ENCODE measurements around the gene CYP1A2. TPM values are rescaled to one million over a fixed set of nuclear protein-coding genes. Genes with fewer than 3 reads are reported as not detected.
"Not testable (repeated sequence)": the region's sequence is repeated elsewhere in the genome, so short reads cannot be mapped to it uniquely, and the experiment has no call there.

CYP1A2 gene
- total RNA-seq, 2 experiments from 2014 or later: not detected

DNA sequence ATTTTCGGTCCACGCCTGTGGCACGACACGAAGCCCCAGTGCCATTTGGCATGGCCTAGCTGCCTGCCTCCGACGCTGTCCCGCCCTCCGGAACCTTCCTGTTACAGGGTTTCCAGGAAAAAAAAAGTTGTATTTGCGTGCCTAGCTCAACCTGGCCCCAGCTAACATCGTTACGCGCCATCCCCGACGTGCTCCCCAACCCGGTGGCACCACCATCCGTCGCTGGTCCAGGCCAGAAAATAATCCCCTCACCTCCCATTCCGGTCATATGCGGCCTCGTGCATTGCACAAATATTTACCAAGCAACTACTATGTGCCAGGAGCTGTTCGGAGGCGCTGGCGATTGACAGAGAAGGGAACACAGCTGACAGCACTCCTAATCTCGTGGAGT, 21.9 kb upstream of the CYP1A2 start:
- Mint-ChIP-seq H3K27me3 (peaks cover 29% of the 10 kb centered on the region), H3K9me3 (ENCODE audit: low read depth) (no peaks in the 10 kb centered on the region), H3K36me3 (no peaks in the 10 kb centered on the region), H3K27ac (peak overlapping the region; percentile 76), H3K4me1 (peaks cover 13% of the 10 kb centered on the region), H3K4me3 (peak overlapping the region; percentile 67)
- CTCF ChIA-PET: interaction anchor here (1.3 to 2.2 kb wide), 5 partner anchors 15 to 86 kb away, joined by 3 to 7 read pairs (median 3); no protein-coding TSS in a partner anchor
- DNase-seq (peak; percentile 55), ATAC-seq (peak; percentile 4)

DNA sequence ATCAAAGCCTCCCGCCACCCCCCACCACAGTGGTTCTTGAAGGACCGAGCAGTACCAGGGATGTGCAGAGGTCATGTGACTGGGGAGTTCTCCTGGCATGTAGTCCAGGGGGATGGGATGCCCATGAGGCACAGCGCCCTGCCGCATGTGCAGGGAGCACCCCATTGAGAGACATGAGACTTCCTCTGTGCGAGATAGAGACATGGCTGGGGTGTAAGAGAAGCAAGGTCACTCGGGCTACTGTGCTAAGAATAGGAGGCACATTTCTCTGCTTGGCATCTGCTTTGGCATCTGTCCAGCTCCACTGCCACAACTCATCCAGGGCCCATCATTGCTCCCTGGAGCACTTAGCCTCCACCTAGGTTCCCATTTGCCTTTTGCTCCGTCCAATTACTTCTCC, 20.9 kb upstream of the CYP1A2 start:
- CTCF ChIA-PET: interaction anchor here (1.0 kb wide), 1 partner anchor 43 kb away, joined by 3 read pairs; no protein-coding TSS in a partner anchor
- peak overlapping the region; percentile 25 for H3K27ac Mint-ChIP-seq

DNA sequence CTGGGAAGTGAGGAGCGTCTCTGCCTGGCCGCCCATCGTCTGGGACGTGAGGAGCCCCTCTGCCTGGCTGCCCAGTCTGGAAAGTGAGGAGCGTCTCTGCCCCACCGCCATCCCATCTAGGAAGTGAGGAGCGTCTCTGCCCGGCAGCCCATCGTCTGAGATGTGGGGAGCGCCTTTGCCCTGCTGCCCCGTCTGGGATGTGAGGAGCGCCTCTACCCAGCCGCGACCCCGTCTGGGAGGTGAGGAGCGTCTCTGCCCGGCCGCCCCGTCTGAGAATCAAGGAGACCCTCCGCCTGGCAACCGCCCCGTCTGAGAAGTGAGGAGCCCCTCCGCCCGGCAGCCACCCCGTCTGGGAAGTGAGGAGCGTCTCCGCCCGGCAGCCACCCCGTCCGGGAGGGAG, 19.9 kb upstream of the CYP1A2 start:
- CTCF ChIA-PET, H3K27ac Mint-ChIP-seq: not testable (repeated sequence)

More for the DNA sequence above, 20.9 kb upstream of the CYP1A2 start:
- Mint-ChIP-seq H3K4me3 (no peak overlapping the region), H3K4me1 (peaks cover 13% of the 10 kb centered on the region), H3K9me3 (ENCODE audit: low read depth) (no peaks in the 10 kb centered on the region), H3K27me3 (peaks cover 34% of the 10 kb centered on the region), H3K36me3 (no peaks in the 10 kb centered on the region)
- ATAC-seq: no peak
- DNase-seq: no peak

DNA sequence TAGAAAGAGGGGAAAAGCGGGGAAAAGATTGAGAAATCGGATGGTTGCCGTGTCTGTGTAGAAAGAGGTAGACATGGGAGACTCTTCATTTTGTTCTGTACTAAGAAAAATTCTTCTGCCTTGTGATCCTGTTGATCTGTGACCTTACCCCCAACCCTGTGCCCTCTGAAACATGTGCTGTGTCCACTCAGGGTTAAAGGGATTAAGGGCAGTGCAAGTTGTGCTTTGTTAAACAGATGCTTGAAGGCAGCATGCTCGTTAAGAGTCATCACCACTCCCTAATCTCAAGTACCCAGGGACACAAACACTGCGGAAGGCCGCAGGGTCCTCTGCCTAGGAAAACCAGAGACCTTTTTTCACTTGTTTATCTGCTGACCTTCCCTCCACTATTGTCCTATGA, 19.3 kb upstream of the CYP1A2 start:
- H3K9me3 Mint-ChIP-seq (ENCODE audit: low read depth); ATAC-seq; DNase-seq; H3K27ac Mint-ChIP-seq; H3K4me3 Mint-ChIP-seq; H3K36me3 Mint-ChIP-seq; CTCF ChIA-PET: not testable (repeated sequence)
- peaks cover 34% of the 10 kb centered on the region for H3K27me3 Mint-ChIP-seq
- peaks cover 11% of the 10 kb centered on the region for H3K4me1 Mint-ChIP-seq

More for the DNA sequence above, 19.9 kb upstream of the CYP1A2 start:
- not testable (repeated sequence) for H3K9me3 Mint-ChIP-seq (ENCODE audit: low read depth); ATAC-seq; H3K4me3 Mint-ChIP-seq; DNase-seq; H3K36me3 Mint-ChIP-seq
- Mint-ChIP-seq H3K4me1 (peaks cover 13% of the 10 kb centered on the region), H3K27me3 (peaks cover 34% of the 10 kb centered on the region)

DNA sequence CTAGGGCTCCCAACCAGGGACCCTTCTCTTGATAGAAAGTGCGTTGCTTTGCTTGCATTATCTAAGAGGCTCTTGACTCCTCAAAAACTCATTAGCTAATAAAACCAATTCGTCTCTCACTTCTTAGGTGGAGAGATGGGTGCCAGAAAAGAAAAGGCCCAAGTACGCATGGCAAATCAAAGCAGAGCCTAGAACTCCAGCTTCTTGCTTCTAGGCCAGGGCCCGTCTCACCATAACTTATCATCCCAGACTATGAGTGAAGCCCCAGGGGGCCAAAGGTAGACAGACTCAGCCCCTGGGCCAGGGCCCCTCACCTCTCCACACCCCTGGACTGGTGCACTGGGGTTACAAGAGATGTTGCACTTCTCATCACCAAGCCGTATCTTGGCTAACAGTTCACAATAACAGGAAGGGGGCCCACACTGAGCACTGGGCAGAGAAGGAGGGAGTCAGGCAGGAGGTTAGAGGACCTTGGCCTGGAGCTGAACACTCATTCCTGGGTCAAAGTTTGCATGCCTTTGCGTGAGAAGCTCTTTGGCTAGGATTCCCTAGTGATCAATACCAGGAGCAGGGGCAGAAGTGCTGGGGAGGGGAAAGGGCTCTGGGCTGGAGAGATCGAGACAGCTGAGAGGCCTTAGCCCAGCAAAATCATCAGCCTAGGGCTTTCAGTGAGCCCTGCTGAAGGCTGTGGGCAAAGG, 17.9 kb upstream of the CYP1A2 start:
- CTCF ChIA-PET: interaction anchor here (1.3 kb wide), 1 partner anchor 171 kb away, joined by 3 read pairs; no protein-coding TSS in a partner anchor
- H3K4me3 Mint-ChIP-seq: no peak overlapping the region
- no peaks in the 10 kb centered on the region for H3K9me3 Mint-ChIP-seq (ENCODE audit: low read depth)
- peaks cover 8% of the 10 kb centered on the region for H3K4me1 Mint-ChIP-seq
- DNase-seq (no peak), ATAC-seq (no peak)
- H3K36me3 Mint-ChIP-seq: no peaks in the 10 kb centered on the region
- peaks cover 38% of the 10 kb centered on the region for H3K27me3 Mint-ChIP-seq
- no peak overlapping the region for H3K27ac Mint-ChIP-seq

DNA sequence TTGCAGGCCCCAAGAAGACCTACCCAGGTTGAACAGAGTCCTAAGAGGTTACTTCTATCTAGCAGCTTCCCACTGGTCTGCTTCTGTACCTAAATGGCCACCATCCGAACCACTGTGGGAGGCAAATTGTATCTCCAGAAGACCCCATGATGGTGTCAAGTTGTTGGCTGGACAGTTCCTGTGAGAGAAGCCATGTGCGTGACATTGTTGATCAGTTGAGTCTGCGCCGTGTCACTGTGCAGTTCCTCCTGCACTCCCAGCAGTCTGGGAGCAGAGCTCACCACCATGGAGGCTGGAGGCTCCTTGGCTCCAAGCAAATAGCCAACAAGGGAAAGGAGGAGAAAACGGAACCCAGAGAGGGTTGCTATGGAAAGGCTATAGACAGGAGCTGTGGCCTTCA, 15.8 kb upstream of the CYP1A2 start:
- Mint-ChIP-seq H3K27ac (no peak overlapping the region), H3K4me1 (no peaks in the 10 kb centered on the region), H3K9me3 (ENCODE audit: low read depth) (peaks cover 3% of the 10 kb centered on the region), H3K36me3 (no peaks in the 10 kb centered on the region), H3K27me3 (peaks cover 39% of the 10 kb centered on the region), H3K4me3 (no peak overlapping the region)
- DNase-seq (no peak), ATAC-seq (no peak)
- CTCF ChIA-PET: interaction anchor here (2.0 kb wide), 1 partner anchor 98 kb away, joined by 4 read pairs; no protein-coding TSS in a partner anchor

DNA sequence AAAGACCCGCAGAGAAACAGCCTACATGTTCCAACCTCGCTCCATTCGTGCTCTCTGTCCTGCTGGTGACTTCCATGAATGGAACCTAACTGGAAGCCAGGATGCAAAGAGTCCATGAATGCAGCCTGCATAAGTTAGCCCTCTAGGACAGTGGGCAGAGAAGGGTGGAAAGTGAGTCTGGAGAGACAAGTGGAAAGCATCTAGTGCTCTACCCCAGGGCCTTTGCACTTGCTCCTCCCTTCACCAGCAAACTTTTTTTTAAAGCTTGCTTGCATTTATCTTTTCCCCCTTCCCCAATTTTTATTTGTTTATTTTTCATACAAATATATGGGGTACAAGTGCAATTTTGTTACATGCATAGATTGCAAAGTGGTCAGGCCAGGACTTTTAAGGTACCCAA, 15.4 kb upstream of the CYP1A2 start:
- CTCF ChIA-PET: interaction anchor here (2.0 kb wide), 1 partner anchor 98 kb away, joined by 4 read pairs; no protein-coding TSS in a partner anchor
- Mint-ChIP-seq H3K4me1 (peaks cover 2% of the 10 kb centered on the region), H3K27me3 (peaks cover 39% of the 10 kb centered on the region), H3K4me3 (no peak overlapping the region), H3K27ac (no peak overlapping the region), H3K36me3 (peaks cover 2% of the 10 kb centered on the region), H3K9me3 (ENCODE audit: low read depth) (peaks cover 7% of the 10 kb centered on the region)
- DNase-seq (no peak), ATAC-seq (no peak)

DNA sequence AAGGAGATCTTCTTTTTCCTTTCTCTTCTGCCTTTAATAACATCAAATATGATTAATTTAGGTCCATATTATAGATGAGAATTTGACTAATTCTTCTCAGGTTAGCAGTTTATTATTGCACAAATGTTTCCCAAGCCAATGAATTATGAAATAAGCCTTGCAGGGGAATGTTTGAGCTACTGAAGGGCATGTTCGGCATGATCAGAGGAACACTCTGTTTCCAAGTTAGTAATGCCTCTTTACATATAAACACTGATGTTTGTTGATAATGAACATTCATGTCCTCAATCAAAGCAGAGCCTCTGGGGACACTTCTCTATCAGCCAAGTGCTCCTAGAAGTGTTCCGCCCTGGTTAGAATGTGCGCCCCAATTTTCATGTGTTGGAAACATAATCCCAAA, 13.3 kb upstream of the CYP1A2 start:
- Mint-ChIP-seq H3K27me3 (peaks cover 39% of the 10 kb centered on the region), H3K9me3 (ENCODE audit: low read depth) (peaks cover 8% of the 10 kb centered on the region), H3K36me3 (peaks cover 2% of the 10 kb centered on the region), H3K27ac (no peak overlapping the region), H3K4me1 (peaks cover 3% of the 10 kb centered on the region), H3K4me3 (no peak overlapping the region)
- CTCF ChIA-PET: no interaction called here
- ATAC-seq (no peak), DNase-seq (no peak)

DNA sequence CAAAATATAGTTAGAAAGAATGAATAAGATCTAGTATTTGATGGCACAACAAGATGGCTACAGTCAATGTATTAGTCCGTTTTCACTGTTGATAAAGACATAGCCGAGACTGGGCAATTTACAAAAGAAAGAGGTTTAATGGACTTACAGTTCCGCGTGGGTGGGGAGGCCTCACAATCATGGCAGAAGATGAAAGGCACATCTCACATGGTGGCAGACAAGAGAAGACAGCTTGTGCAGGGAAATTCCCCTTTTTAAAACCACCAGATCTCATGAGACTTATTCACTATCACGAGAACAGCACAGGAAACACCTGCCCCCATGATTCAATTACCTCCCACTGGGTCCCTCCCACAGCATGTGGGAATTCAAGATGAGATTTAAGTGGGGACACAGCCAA, 10.4 kb upstream of the CYP1A2 start:
- H3K27me3 Mint-ChIP-seq: peaks cover 39% of the 10 kb centered on the region
- CTCF ChIA-PET: interaction anchor here (0.7 kb wide), 1 partner anchor 65 kb away, joined by 3 read pairs; no protein-coding TSS in a partner anchor
- DNase-seq; H3K4me1 Mint-ChIP-seq; ATAC-seq; H3K4me3 Mint-ChIP-seq; H3K9me3 Mint-ChIP-seq (ENCODE audit: low read depth); H3K27ac Mint-ChIP-seq; H3K36me3 Mint-ChIP-seq: not testable (repeated sequence)

DNA sequence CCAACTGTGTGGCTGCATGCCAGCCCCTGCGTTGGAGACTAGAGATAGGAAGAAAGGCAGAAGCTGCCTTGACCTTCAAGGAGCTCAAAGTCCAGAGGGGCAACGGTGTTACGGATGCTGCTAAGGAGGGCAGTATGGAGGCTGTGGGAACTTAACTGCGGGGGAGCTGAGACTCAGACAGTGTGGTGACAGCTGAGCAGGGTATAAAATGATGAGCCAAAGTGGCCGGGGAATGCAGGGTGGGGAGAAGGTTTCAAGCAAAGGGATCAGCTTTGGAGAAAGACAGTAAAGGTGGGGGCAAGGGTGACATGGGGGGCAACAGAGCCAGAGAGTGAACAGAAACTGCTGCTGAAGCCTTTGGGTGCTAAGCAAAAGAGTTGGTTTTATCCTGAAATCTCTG, 6.2 kb upstream of the CYP1A2 start:
- H3K36me3 Mint-ChIP-seq: peaks cover 2% of the 10 kb centered on the region
- H3K9me3 Mint-ChIP-seq (ENCODE audit: low read depth): peaks cover 6% of the 10 kb centered on the region
- H3K27ac Mint-ChIP-seq: no peak overlapping the region
- ATAC-seq: no peak
- CTCF ChIA-PET: interaction anchor here (0.7 kb wide), 1 partner anchor 66 kb away, joined by 3 read pairs; no protein-coding TSS in a partner anchor
- peaks cover 6% of the 10 kb centered on the region for H3K27me3 Mint-ChIP-seq
- DNase-seq: no peak
- peaks cover 3% of the 10 kb centered on the region for H3K4me1 Mint-ChIP-seq
- no peak overlapping the region for H3K4me3 Mint-ChIP-seq

DNA sequence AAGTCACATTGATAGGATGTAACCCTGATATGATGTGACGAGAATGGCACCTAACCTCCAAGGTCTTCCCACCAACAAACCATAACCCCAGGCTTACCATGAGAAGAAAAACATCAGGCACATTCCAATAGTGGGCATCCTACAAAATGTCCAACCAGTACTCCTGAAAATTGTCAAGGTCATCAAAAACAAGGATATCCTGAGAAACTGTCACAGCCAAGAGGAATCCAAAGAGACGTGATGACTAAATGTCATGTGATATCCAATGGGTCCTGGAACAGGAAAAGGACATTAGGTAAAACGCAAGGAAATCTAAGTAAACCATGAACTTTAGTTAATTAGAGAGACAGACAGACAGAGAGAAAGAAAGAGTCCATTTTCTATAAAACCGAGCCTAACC, 2.3 kb upstream of the CYP1A2 start:
- no peak for DNase-seq
- no peak overlapping the region for H3K4me3 Mint-ChIP-seq
- H3K27me3 Mint-ChIP-seq: no peaks in the 10 kb centered on the region
- H3K27ac Mint-ChIP-seq: no peak overlapping the region
- CTCF ChIA-PET: no interaction called here
- no peaks in the 10 kb centered on the region for H3K36me3 Mint-ChIP-seq
- ATAC-seq: no peak
- no peaks in the 10 kb centered on the region for H3K4me1 Mint-ChIP-seq
- H3K9me3 Mint-ChIP-seq (ENCODE audit: low read depth): no peaks in the 10 kb centered on the region

DNA sequence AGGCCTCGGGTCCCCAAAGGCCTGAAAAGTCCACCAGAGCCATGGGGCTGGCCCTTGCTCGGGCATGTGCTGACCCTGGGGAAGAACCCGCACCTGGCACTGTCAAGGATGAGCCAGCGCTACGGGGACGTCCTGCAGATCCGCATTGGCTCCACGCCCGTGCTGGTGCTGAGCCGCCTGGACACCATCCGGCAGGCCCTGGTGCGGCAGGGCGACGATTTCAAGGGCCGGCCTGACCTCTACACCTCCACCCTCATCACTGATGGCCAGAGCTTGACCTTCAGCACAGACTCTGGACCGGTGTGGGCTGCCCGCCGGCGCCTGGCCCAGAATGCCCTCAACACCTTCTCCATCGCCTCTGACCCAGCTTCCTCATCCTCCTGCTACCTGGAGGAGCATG, 1.2 kb downstream of the CYP1A2 start:
- Mint-ChIP-seq H3K27me3 (no peaks in the 10 kb centered on the region), H3K27ac (no peak overlapping the region), H3K36me3 (no peaks in the 10 kb centered on the region), H3K9me3 (ENCODE audit: low read depth) (no peaks in the 10 kb centered on the region), H3K4me1 (no peaks in the 10 kb centered on the region), H3K4me3 (no peak overlapping the region)
- DNase-seq: no peak
- ATAC-seq: no peak
- CTCF ChIA-PET: interaction anchor here (1.5 to 2.8 kb wide), 2 partner anchors 12 to 19 kb away, joined by 4 to 16 read pairs; no protein-coding TSS in a partner anchor

DNA sequence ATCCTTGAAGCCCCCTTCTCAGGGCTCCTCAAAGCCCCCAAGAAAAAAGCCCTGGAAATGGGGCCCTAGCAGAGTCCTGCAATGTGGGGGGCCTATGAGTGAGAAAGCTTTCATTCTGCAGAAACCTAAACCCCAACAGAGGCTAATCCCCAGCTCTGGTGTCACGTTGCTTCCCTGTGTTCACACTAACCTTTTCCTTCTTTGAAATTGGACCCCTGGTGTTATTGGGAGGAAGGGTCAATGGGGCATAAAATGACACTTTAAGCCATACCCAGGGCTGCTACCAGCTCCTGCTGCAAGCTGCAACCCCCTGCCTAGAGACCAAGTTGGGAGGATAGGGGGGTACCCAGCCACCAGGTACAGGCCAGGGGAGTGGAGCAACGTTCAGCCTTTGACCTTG, 2.1 kb downstream of the CYP1A2 start:
- no peak for DNase-seq
- Mint-ChIP-seq H3K36me3 (no peaks in the 10 kb centered on the region), H3K9me3 (ENCODE audit: low read depth) (no peaks in the 10 kb centered on the region), H3K27ac (no peak overlapping the region), H3K27me3 (no peaks in the 10 kb centered on the region), H3K4me1 (no peaks in the 10 kb centered on the region), H3K4me3 (no peak overlapping the region)
- CTCF ChIA-PET: interaction anchor here (0.8 to 2.8 kb wide), 7 partner anchors 9 to 116 kb away, joined by 3 to 16 read pairs (median 4); no protein-coding TSS in a partner anchor
- no peak for ATAC-seq

DNA sequence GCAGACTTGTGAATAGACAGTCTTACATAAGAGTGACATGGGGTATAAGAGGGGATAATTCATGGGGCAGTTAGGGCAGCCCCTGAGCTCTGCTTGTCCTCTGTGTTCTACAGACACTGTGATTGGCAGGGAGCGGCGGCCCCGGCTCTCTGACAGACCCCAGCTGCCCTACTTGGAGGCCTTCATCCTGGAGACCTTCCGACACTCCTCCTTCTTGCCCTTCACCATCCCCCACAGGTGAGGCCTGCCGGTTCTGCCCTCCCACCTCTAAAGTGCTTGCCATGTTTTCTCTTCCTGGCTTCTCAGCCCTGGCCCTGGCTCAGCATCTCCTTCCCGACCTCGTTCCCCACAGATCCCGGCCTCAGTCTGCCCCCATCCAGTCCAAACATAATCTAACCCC, 3.4 kb downstream of the CYP1A2 start:
- H3K9me3 Mint-ChIP-seq (ENCODE audit: low read depth): no peaks in the 10 kb centered on the region
- H3K27ac Mint-ChIP-seq: no peak overlapping the region
- no peaks in the 10 kb centered on the region for H3K4me1 Mint-ChIP-seq
- CTCF ChIA-PET: interaction anchor here (1.4 to 1.5 kb wide), 3 partner anchors 17 to 26 kb away, joined by 3 to 6 read pairs (median 5); no protein-coding TSS in a partner anchor
- peaks cover 5% of the 10 kb centered on the region for H3K27me3 Mint-ChIP-seq
- DNase-seq: no peak
- no peak overlapping the region for H3K4me3 Mint-ChIP-seq
- no peaks in the 10 kb centered on the region for H3K36me3 Mint-ChIP-seq
- no peak for ATAC-seq

Data from activated CD8-positive, alpha-beta memory T cell treated with anti-CD3 and anti-CD28 coated beads, Interleukin-2, amount 10 ng/mL, durations not matched to agents 7 days and 5 days (primary cell).